CD4-positive, alpha-beta T cell (primary cell): ENCODE measurements around the gene WDR41. TPM values are rescaled to one million over a fixed set of nuclear protein-coding genes. Genes with fewer than 3 reads are reported as not detected.

Experiments used
- ATAC-seq: fragments of 200-7000 bp; cut with Tn5 transposase; one replicate; pipeline ENCODE4 v1.10.0; 2022; ENCODE audit warnings: mild to moderate bottlenecking; ENCODE audit not compliant: poor library complexity
- CTCF ChIA-PET: fragments of 350-600 bp; sonication (Branson Sonifier 250); formaldehyde crosslinking; loops from one replicate; lab custom pipeline; 2021; ENCODE audit warnings: antibody characterized with exemption, inconsistent platforms; lab: Charles Lee
- POLR2A ChIA-PET: fragments of 350-600 bp; sonication (Branson Sonifier 250); formaldehyde crosslinking; loops from one replicate; lab custom pipeline; 2021; ENCODE audit warnings: antibody characterized with exemption, inconsistent platforms; lab: Charles Lee
- DNase-seq, 14 experiments: peaks; one replicate each; pipeline ENCODE4 v3.0.0-alpha.2; 2013 to 2020; ENCODE audit warnings: mixed read lengths in 2 of 14
- H3K27ac ChIP-seq, 2 donors: one replicate each; pipeline versions ENCODE4 v1.5.1 to v1.7.0; 2013; ENCODE audit warnings: low read length in 2 of 2, low read depth in 1 of 2, mild to moderate bottlenecking in 1 of 2
- H3K27me3 ChIP-seq, 2 experiments: 1 replicate in 1 of 2; 2 replicates in 1 of 2; pipeline versions ENCODE4 v1.6.1 to v1.7.0; 2013; ENCODE audit warnings: low read length in 2 of 2, control low read depth in 1 of 2, mild to moderate bottlenecking in 1 of 2, moderate library complexity in 1 of 2; ENCODE audit not compliant: insufficient read depth in 2 of 2, control insufficient read depth in 1 of 2
- H3K36me3 ChIP-seq: one replicate; pipeline ENCODE4 v1.6.1; 2013; ENCODE audit warnings: low read length, control low read depth; ENCODE audit not compliant: insufficient read depth
- H3K4me1 ChIP-seq: one replicate; pipeline ENCODE4 v1.6.1; 2013; ENCODE audit warnings: low read length, control low read depth; ENCODE audit not compliant: insufficient read depth
- H3K4me3 ChIP-seq: one replicate; pipeline ENCODE4 v1.5.1; 2013; ENCODE audit warnings: mild to moderate bottlenecking, low read length, moderate library complexity
- H3K9me3 ChIP-seq, 2 experiments: 1 replicate in 1 of 2; 2 replicates in 1 of 2; pipeline versions ENCODE4 v1.6.1 to v1.7.0; 2013; ENCODE audit warnings: low read length in 2 of 2, mild to moderate bottlenecking in 2 of 2, control low read depth in 1 of 2, moderate library complexity in 1 of 2; ENCODE audit not compliant: control insufficient read depth in 1 of 2, insufficient read depth in 1 of 2
- H3K27ac Mint-ChIP-seq: one replicate; pipeline ENCODE4 v1.8.0; 2020; ENCODE audit warnings: mixed read lengths
- H3K27me3 Mint-ChIP-seq: one replicate; pipeline ENCODE4 v1.8.0; 2021; ENCODE audit warnings: mixed read lengths
- H3K36me3 Mint-ChIP-seq: one replicate; pipeline ENCODE4 v1.8.0; 2021; ENCODE audit warnings: low read depth, mixed read lengths
- H3K4me1 Mint-ChIP-seq: one replicate; pipeline ENCODE4 v1.8.0; 2021; ENCODE audit warnings: low read depth, mixed read lengths
- H3K4me3 Mint-ChIP-seq: one replicate; pipeline ENCODE4 v1.8.0; 2020; ENCODE audit warnings: mild to moderate bottlenecking, mixed read lengths
- H3K9me3 Mint-ChIP-seq: one replicate; pipeline ENCODE4 v1.8.0; 2020; ENCODE audit warnings: mixed read lengths
- CTCF ChIP-seq: fragments of 200-600 bp; IDR thresholded peaks from one replicate; pipeline ENCODE4 v1.8.0; 2022; ENCODE audit warnings: antibody characterized with exemption, mild to moderate bottlenecking
- intact Hi-C, 2 experiments: fragments of 100-400 bp; cut with DNase I in 1 of 2; cut with micrococcal nuclease in 1 of 2; formaldehyde crosslinking; loops; one replicate each; pipeline versions ENCODE4 v1.15.1 to v1.9.0; 2023 to 2025; cut with DNase I, micrococcal nuclease
- total RNA-seq, 174 experiments: library from RNA in 2 of 174; stranded (reverse) in 2 of 174; gene quantifications; one replicate each; pipeline ENCODE4 v1.2.3 and lab custom pipeline; 2021 to 2026

The WDR41 gene
- total RNA-seq, 2 experiments from 2014 or later, result 4.2 to 4.4 TPM

DNA sequence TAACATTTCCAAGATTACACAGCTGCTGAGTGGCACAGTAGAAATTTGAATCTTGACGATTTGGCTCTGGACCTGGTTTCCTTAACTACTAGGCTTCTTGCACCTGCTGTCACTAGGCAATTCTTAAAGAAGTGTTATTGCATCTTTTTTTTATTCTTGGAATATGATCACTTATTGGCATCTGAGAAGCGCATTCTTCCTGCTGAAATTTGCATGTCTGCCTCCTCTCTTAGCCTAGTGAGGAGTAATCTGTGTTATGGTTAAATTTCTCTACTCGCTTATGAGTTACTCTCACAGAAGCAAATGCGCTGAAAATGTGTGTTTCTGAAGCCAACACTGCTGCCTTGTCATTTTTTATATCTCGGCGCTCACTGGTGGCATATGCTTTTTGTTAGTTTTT is 89.3 kb downstream of the WDR41 start:
- Histone ChIP-seq H3K27me3 (no peaks in the 10 kb centered on the region), H3K27ac (no peak overlapping the region), H3K4me3 (no peak overlapping the region), H3K4me1 (no peaks in the 10 kb centered on the region), H3K9me3 (no peaks in the 10 kb centered on the region), H3K36me3 (no peaks in the 10 kb centered on the region)
- H3K4me1 Mint-ChIP-seq, result no peaks in the 10 kb centered on the region
- H3K27me3 Mint-ChIP-seq, result peaks cover 6% of the 10 kb centered on the region
- H3K27ac Mint-ChIP-seq, result no peak overlapping the region
- no peaks in the 10 kb centered on the region for H3K36me3 Mint-ChIP-seq
- H3K4me3 Mint-ChIP-seq, result no peak overlapping the region
- no peaks in the 10 kb centered on the region for H3K9me3 Mint-ChIP-seq
- ChIA-PET CTCF (no interaction called here), POLR2A (no interaction called here)
- intact Hi-C loops, result no loop called here
- TF ChIP-seq CTCF, result no peak
- DNase-seq (no peak), ATAC-seq (no peak)

DNA sequence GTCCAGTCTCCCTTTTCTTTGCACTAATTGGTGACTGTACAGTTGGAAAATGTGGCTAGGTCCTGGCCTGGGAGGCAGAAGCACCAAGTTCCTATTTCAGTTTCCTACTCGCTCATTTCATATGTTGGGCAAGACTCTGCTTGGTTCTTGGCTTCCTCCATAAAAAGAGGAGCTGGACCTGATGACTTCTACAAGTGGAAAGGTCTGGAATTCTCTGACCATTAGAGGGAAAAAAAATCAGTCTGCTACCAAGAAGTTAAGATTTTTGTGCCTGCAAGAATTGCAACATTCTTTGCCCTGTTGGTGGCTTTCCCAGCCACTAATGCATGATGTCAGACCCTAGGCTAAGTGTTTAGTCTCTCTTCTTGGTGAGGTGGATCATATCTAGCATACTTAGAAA is 91.5 kb downstream of the WDR41 start:
- Histone ChIP-seq H3K27ac (no peak overlapping the region), H3K4me3 (no peak overlapping the region), H3K9me3 (no peaks in the 10 kb centered on the region), H3K27me3 (no peaks in the 10 kb centered on the region), H3K36me3 (no peaks in the 10 kb centered on the region), H3K4me1 (no peaks in the 10 kb centered on the region)
- no peak for TF ChIP-seq CTCF
- no peak for DNase-seq
- ChIA-PET CTCF (no interaction called here), POLR2A (no interaction called here)
- Mint-ChIP-seq H3K4me1 (no peaks in the 10 kb centered on the region), H3K27me3 (peaks cover 5% of the 10 kb centered on the region), H3K27ac (no peak overlapping the region), H3K9me3 (no peaks in the 10 kb centered on the region), H3K4me3 (no peak overlapping the region), H3K36me3 (no peaks in the 10 kb centered on the region)
- intact Hi-C loops, result no loop called here
- ATAC-seq, result no peak

DNA sequence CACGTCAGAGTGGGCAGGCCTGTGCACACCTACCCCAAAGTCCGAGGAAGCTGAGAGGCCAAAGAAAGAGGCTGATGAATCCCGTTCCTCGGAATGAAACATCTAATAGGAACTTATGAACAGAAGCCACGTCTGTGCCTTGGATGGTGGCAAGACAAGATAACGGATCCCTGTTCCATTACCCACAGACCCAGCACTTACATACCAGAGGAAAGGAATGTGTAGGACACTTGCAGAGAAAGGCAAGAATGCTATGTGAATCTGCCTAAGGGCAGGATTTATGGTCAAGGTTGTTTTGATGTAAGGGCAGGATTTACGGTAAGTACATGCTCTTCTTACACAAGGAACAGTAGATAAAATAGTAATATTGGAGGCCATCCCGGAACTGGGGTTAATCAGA is 93.2 kb downstream of the WDR41 start:
- ChIA-PET POLR2A (no interaction called here), CTCF (no interaction called here)
- H3K27me3 Mint-ChIP-seq, result no peaks in the 10 kb centered on the region
- TF ChIP-seq CTCF, result no peak
- Histone ChIP-seq H3K27ac (no peak overlapping the region), H3K27me3 (no peaks in the 10 kb centered on the region), H3K36me3 (no peaks in the 10 kb centered on the region), H3K4me3 (no peak overlapping the region), H3K9me3 (no peaks in the 10 kb centered on the region), H3K4me1 (no peaks in the 10 kb centered on the region)
- intact Hi-C loops, result no loop called here
- no peak overlapping the region for H3K27ac Mint-ChIP-seq
- no peak overlapping the region for H3K4me3 Mint-ChIP-seq
- no peak for DNase-seq
- H3K4me1 Mint-ChIP-seq, result no peaks in the 10 kb centered on the region
- H3K36me3 Mint-ChIP-seq, result no peaks in the 10 kb centered on the region
- no peak for ATAC-seq
- no peaks in the 10 kb centered on the region for H3K9me3 Mint-ChIP-seq
